C4-2B (cell line): ENCODE results near the gene FAM117A.

Source experiments
- H3K27ac ChIP-seq: fragments of 450-650 bp; 2 replicates; pipeline ENCODE4 v1.5.1; 2017
- ZFX ChIP-seq: fragments of 450-650 bp; IDR thresholded peaks from 2 replicates; pipeline ENCODE4 v1.6.1; 2017
- TF ChIP-seq, protein P1 (sequence below): fragments of 450-650 bp; conservative IDR thresholded peaks from 2 replicates; pipeline ENCODE4 v1.5.1; 2017; ENCODE audit warnings: mild to moderate bottlenecking

Gene FAM117A

DNA sequence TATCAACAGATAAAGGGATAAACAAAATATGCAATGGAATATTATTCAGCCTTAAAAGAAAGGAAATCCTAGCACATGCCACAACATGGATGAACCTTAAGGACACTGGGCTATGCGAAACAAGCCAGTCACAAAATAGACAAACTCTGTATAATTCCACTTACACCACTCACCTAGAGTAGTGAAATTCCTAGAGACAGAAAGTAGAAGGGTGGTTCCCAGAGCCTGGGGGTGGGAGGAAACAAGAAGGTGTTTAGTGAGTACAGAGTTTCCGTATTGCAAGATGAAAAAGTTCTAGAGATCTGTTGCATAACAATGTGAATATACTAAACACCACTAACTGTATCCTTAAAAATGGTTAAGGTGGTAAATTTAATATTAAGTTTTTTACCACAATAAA is 96.1 kb downstream of the FAM117A start:
- TF ChIP-seq, protein P1, sequence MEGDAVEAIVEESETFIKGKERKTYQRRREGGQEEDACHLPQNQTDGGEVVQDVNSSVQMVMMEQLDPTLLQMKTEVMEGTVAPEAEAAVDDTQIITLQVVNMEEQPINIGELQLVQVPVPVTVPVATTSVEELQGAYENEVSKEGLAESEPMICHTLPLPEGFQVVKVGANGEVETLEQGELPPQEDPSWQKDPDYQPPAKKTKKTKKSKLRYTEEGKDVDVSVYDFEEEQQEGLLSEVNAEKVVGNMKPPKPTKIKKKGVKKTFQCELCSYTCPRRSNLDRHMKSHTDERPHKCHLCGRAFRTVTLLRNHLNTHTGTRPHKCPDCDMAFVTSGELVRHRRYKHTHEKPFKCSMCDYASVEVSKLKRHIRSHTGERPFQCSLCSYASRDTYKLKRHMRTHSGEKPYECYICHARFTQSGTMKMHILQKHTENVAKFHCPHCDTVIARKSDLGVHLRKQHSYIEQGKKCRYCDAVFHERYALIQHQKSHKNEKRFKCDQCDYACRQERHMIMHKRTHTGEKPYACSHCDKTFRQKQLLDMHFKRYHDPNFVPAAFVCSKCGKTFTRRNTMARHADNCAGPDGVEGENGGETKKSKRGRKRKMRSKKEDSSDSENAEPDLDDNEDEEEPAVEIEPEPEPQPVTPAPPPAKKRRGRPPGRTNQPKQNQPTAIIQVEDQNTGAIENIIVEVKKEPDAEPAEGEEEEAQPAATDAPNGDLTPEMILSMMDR: no peak
- no peak for TF ChIP-seq ZFX

GRCh38 chr17:49664706-49665211 is 99.2 kb downstream of the FAM117A start:
- TF ChIP-seq, protein P1: no peak
- TF ChIP-seq ZFX: no peak
- H3K27ac ChIP-seq: no peak overlapping the region

More for the DNA sequence above, 96.1 kb downstream of the FAM117A start:
- H3K27ac ChIP-seq: no peak overlapping the region
